ENCODE measurements around the gene SCAF4. TPM values are rescaled to one million over a fixed set of nuclear protein-coding genes. Genes with fewer than 3 reads are reported as not detected.

The SCAF4 gene
- total and polyA plus RNA-seq, 9 of the 15 experiments (the other 6 are each of a cell fraction or from before 2014, with no cell fraction given) = 2.3 to 55.7 (median 17.2) TPM

DNA sequence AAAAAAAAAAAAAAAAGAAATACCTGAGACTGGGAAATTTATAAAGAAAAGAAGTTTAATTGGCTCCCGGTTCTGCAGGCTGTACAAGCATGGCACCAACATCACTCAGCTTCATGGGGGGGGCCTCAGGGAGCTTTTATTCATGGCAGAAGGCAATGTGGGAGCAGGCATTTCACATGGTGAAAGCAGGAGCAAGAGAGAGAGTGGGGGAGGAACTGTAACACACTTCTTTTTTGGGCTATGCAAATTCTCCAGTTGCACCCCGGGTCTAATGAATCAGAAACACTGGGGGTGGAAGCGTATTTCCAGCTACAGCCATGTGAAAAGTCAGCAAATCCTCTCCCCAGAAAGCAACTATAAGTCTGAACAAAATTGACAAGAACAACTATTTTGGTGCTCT, 84.3 kb downstream of the SCAF4 start (continued):
- TF ChIP-seq NR2C2 (CRISPR knock-in tag; IDR thresholded peaks at IDR 0.05) (no peak), NR2C2 (tag; IDR thresholded peaks at IDR 0.05) (no peak), MED1 (CRISPR knock-in tag; IDR thresholded peaks at IDR 0.05; ENCODE audit: borderline replicate concordance) (no peak), ELF1 (tag; IDR thresholded peaks at IDR 0.05) (no peak), PCBP2 (IDR thresholded peaks at IDR 0.05; ENCODE audit: low read depth, low read length, poor library complexity, severe bottlenecking) (no peak), NFXL1 (CRISPR knock-in tag; IDR thresholded peaks at IDR 0.05) (no peak), CSDE1 (IDR thresholded peaks at IDR 0.05) (no peak), CREB5 (CRISPR knock-in tag; IDR thresholded peaks at IDR 0.05) (no peak), CBFB (CRISPR knock-in tag; IDR thresholded peaks at IDR 0.05) (no peak), ARID1B (IDR thresholded peaks at IDR 0.05) (no peak)
- TF ChIP-seq, protein P1, sequence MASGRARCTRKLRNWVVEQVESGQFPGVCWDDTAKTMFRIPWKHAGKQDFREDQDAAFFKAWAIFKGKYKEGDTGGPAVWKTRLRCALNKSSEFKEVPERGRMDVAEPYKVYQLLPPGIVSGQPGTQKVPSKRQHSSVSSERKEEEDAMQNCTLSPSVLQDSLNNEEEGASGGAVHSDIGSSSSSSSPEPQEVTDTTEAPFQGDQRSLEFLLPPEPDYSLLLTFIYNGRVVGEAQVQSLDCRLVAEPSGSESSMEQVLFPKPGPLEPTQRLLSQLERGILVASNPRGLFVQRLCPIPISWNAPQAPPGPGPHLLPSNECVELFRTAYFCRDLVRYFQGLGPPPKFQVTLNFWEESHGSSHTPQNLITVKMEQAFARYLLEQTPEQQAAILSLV (tag; IDR thresholded peaks at IDR 0.05) = no peak

Data from K562 (cell line).